HEK293T (cell line): ENCODE results near the gene TMEM51.

ENCODE experiments used
- CTCF ChIA-PET: fragments of 350-600 bp; formaldehyde crosslinking; extraction: SDS; loops from one replicate; lab custom pipeline; 2021; ENCODE audit warnings: antibody characterized with exemption, inconsistent platforms; lab: Yijun Ruan, JAX
- POLR2A ChIA-PET: fragments of 350-600 bp; formaldehyde crosslinking; extraction: SDS; loops from one replicate; lab custom pipeline; 2020; ENCODE audit warnings: antibody characterized with exemption, inconsistent platforms; lab: Yijun Ruan, JAX
- DNase-seq: peaks from one replicate; pipeline ENCODE4 v3.0.0; 2012; ENCODE audit warnings: mixed read lengths; ENCODE audit errors: extremely low spot score
- ARNT ChIP-seq: fragments of 450-650 bp; IDR thresholded peaks from 2 replicates; pipeline ENCODE4 v1.6.1; 2017; ENCODE audit warnings: mild to moderate bottlenecking
- BHLHE40 ChIP-seq: fragments of 450-650 bp; IDR thresholded peaks from 2 replicates; pipeline ENCODE4 v1.6.1; 2016; ENCODE audit warnings: mild to moderate bottlenecking, moderate library complexity, borderline replicate concordance
- CTBP1 ChIP-seq: fragments of 450-650 bp; IDR thresholded peaks from 2 replicates; pipeline ENCODE4 v1.6.1; 2016; ENCODE audit warnings: borderline replicate concordance
- ELF4 ChIP-seq: fragments of 450-650 bp; IDR thresholded peaks from 2 replicates; pipeline ENCODE4 v1.6.1; 2017; ENCODE audit warnings: antibody characterized with exemption
- FOXA1 ChIP-seq: fragments of 450-650 bp; IDR thresholded peaks from 2 replicates; pipeline ENCODE4 v1.6.1; 2016; ENCODE audit warnings: mild to moderate bottlenecking
- FOXK2 ChIP-seq: fragments of 450-650 bp; IDR thresholded peaks from 2 replicates; pipeline ENCODE4 v1.6.1; 2016; ENCODE audit warnings: mild to moderate bottlenecking
- FOXM1 ChIP-seq: fragments of 450-650 bp; IDR thresholded peaks from 2 replicates; pipeline ENCODE4 v1.6.1; 2017; ENCODE audit warnings: mild to moderate bottlenecking, borderline replicate concordance
- HDGF ChIP-seq: fragments of 450-650 bp; IDR thresholded peaks from 2 replicates; pipeline ENCODE4 v1.6.1; 2017; ENCODE audit warnings: antibody characterized with exemption, borderline replicate concordance
- L3MBTL2 ChIP-seq: fragments of 450-650 bp; conservative IDR thresholded peaks from 2 replicates; pipeline ENCODE4 v1.6.1; 2016; ENCODE audit warnings: mild to moderate bottlenecking
- LEF1 ChIP-seq: fragments of 450-650 bp; IDR thresholded peaks from 2 replicates; pipeline ENCODE4 v1.6.1; 2017; ENCODE audit warnings: mild to moderate bottlenecking, borderline replicate concordance
- NFRKB ChIP-seq: fragments of 450-650 bp; IDR thresholded peaks from 2 replicates; pipeline ENCODE4 v1.6.1; 2016; ENCODE audit warnings: mild to moderate bottlenecking, moderate library complexity
- PKNOX1 ChIP-seq: fragments of 450-650 bp; IDR thresholded peaks from 2 replicates; pipeline ENCODE4 v1.6.1; 2016
- SP1 ChIP-seq: fragments of 450-650 bp; IDR thresholded peaks from 2 replicates; pipeline ENCODE4 v1.6.1; 2017
- SUZ12 ChIP-seq: fragments of 450-650 bp; IDR thresholded peaks from 2 replicates; pipeline ENCODE4 v1.6.1; 2016; ENCODE audit warnings: mild to moderate bottlenecking
- TARDBP ChIP-seq: fragments of 450-650 bp; IDR thresholded peaks from 2 replicates; pipeline ENCODE4 v1.6.1; 2016
- ZNF384 ChIP-seq: fragments of 450-650 bp; IDR thresholded peaks from 2 replicates; pipeline ENCODE4 v1.6.1; 2016

The TMEM51 gene

GRCh38 chr1:15262003-15262377 is 108.4 kb downstream of the TMEM51 start:
- CTCF ChIA-PET, result no interaction called here
- TF ChIP-seq HDGF, result no peak
- TF ChIP-seq ZNF384, result no peak
- no peak for TF ChIP-seq SP1
- no peak for TF ChIP-seq FOXM1
- TF ChIP-seq LEF1, result no peak
- TF ChIP-seq FOXK2, result no peak
- no peak for TF ChIP-seq L3MBTL2
- TF ChIP-seq FOXA1, result no peak
- TF ChIP-seq ARNT, result no peak
- TF ChIP-seq BHLHE40, result no peak
- TF ChIP-seq ELF4, result no peak
- no peak for TF ChIP-seq TARDBP
- no peak for TF ChIP-seq SUZ12
- no peak for TF ChIP-seq CTBP1
- TF ChIP-seq PKNOX1, result no peak
- TF ChIP-seq NFRKB, result no peak
- POLR2A ChIA-PET, result interaction anchor here (1.1 kb wide), 1 partner anchor 17 kb away, joined by 3 read pairs; no protein-coding TSS in a partner anchor

GRCh38 chr1:15262706-15263105 is 109.2 kb downstream of the TMEM51 start:
- no peak for TF ChIP-seq FOXA1
- TF ChIP-seq ELF4, result no peak
- no peak for TF ChIP-seq LEF1
- TF ChIP-seq SP1, result no peak
- TF ChIP-seq CTBP1, result no peak
- TF ChIP-seq TARDBP, result no peak
- TF ChIP-seq HDGF, result no peak
- TF ChIP-seq ARNT, result no peak
- no peak for TF ChIP-seq PKNOX1
- TF ChIP-seq NFRKB, result no peak
- TF ChIP-seq ZNF384, result no peak
- TF ChIP-seq SUZ12, result no peak
- no peak for TF ChIP-seq FOXM1
- TF ChIP-seq L3MBTL2, result no peak
- TF ChIP-seq FOXK2, result no peak
- no peak for TF ChIP-seq BHLHE40
- CTCF ChIA-PET, result no interaction called here
- DNase-seq, result no peak
- POLR2A ChIA-PET, result no interaction called here

More at GRCh38 chr1:15262003-15262377, 108.4 kb downstream of the TMEM51 start:
- no peak for DNase-seq

- POLR2A ChIA-PET, result no interaction called here
- TF ChIP-seq FOXK2, result no peak
- no peak for TF ChIP-seq LEF1
- no peak for TF ChIP-seq SUZ12
- CTCF ChIA-PET, result no interaction called here
Measured at GRCh38 chr1:15264769-15265168, 111.2 kb downstream of the TMEM51 start.

More at GRCh38 chr1:15264769-15265168, 111.2 kb downstream of the TMEM51 start:
- DNase-seq, result no peak
